Putamen (tissue), 1 donor: Measurements from ENCODE around the gene SAPCD2.
"Not testable (repeated sequence)": the region's sequence is repeated elsewhere in the genome, so short reads cannot be mapped to it uniquely, and the experiment has no call there.

Experiments used
- DNase-seq: peaks from one replicate; pipeline ENCODE4 v3.0.0-alpha.2; 2016; ENCODE audit warnings: low spot score

Gene SAPCD2

GRCh38 chr9:137046088-137046787 is 24.1 kb downstream of the SAPCD2 start, which contains the start of gene NPDC1:
TSS of gene NPDC1 (minus strand) at chr9:137046177. CDS start at chr9:137045989, 188 bp downstream.
- peak; percentile 69 for DNase-seq

- no peak for DNase-seq
Measured at GRCh38 chr9:137045294-137046087, 24.9 kb downstream of the SAPCD2 start.

DNA sequence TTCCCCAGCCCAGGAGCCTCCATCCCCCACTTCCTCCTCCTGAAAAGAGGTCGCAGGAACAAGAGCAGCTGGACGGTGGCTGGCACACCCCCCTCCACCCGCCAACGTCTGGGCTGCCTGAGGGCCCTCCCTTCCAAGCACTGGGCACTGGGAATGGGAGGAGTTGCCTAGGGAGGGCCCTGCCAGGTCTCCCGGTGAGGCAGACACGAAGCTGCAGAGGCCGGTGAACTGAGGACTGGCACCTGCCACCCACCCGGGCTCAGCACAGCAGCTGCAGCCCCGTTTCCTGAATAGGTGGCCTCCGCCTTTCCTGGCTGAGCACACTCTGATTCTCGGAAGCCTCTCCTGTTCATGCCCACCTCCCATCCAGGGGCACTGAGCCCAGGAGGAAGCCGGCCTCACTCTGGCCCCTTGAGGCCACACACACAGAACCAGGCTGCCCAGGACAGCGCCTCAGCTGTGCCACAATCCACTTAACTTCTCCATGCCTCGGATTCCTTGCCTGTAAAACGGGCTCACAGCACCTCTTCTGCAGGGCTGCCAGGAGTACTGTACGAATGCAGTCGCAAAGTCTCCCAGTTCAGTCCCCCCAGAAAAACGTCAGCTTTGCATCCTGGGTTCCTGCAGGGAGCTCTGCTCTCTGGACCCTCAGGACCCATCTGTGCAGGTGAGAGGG is 25.7 kb downstream of the SAPCD2 start:
- DNase-seq = no peak

GRCh38 chr9:137044037-137044436 is 26.3 kb downstream of the SAPCD2 start:
- DNase-seq = no peak

DNA sequence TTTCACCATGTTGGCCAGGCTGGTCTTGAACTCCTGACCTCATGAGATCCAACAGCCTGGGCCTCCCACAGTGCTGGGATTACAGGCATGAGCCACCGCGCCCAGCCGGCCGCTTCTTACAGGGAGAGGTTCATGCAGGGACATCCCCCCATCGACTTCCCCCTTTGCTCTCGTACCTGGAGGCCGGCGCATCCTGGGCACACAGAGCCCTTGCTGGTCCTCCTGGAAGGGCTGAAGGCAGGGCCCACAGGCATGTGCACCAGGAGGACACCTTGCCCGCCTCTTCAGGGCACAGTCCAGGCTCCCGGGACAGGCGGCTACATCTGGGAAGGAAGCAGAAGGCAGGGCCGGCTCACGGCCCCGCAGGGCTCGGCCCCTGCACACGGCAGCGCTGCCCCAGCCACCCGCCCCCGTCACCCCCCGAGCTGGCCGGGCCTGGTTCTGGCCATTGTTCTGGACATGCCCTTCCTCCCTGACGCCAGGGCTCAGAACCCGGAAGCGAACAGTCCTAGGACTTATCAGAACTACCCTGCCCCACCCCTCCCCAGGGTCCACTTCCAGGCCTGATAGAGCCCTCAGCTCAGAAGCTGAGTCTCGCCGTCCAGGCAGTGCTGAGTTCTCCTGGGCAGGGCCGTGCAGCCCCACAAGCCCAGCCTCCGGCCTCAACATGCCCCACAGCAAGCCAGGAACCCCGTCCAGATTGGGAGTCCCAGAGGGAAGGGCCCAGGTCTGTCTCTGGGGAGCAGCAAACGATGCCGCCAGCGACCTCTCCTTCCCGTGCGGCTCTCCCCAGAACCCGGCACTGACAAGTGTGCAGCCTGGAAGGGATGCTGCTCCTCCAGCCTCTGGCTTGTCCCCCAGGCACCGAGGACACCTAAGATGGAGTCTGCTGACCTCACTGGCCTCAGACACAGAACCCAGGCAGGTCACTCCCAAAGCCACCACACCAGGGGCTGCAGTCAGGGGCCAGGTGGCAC is 27.3 kb downstream of the SAPCD2 start:
- no peak for DNase-seq

GRCh38 chr9:137041124-137041523 is 29.2 kb downstream of the SAPCD2 start:
- no peak for DNase-seq

GRCh38 chr9:137040568-137040967 is 29.8 kb downstream of the SAPCD2 start:
- DNase-seq = no peak

GRCh38 chr9:137039611-137040366 is 30.6 kb downstream of the SAPCD2 start:
- no peak for DNase-seq

GRCh38 chr9:137038916-137039315 is 31.4 kb downstream of the SAPCD2 start:
- DNase-seq = no peak

GRCh38 chr9:137037483-137037882 is 32.9 kb downstream of the SAPCD2 start:
- DNase-seq = no peak

GRCh38 chr9:137037035-137037434 is 33.3 kb downstream of the SAPCD2 start:
- no peak for DNase-seq

DNA sequence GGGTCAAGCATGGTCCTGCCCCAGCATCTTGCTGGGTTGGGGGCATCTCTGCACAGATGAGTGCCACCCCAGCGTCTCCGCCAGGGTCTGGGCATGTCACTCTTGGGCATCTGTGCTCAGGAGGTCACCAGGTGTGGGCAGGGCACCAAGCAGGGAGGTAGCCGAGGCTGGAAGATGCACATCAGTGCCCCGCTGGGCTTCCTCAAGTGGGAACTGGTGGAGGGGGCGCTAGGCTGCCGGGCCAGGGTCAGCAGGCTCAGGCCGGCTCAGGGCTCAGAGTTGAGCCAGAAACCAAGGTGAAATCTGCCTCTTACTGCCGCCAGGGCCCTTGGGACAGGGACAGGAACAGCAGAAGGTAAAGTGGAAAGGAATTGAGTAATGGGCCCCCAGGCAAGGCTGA is 34.4 kb downstream of the SAPCD2 start:
- DNase-seq = no peak

GRCh38 chr9:137035507-137035834 is 34.9 kb downstream of the SAPCD2 start:
- DNase-seq = no peak

DNA sequence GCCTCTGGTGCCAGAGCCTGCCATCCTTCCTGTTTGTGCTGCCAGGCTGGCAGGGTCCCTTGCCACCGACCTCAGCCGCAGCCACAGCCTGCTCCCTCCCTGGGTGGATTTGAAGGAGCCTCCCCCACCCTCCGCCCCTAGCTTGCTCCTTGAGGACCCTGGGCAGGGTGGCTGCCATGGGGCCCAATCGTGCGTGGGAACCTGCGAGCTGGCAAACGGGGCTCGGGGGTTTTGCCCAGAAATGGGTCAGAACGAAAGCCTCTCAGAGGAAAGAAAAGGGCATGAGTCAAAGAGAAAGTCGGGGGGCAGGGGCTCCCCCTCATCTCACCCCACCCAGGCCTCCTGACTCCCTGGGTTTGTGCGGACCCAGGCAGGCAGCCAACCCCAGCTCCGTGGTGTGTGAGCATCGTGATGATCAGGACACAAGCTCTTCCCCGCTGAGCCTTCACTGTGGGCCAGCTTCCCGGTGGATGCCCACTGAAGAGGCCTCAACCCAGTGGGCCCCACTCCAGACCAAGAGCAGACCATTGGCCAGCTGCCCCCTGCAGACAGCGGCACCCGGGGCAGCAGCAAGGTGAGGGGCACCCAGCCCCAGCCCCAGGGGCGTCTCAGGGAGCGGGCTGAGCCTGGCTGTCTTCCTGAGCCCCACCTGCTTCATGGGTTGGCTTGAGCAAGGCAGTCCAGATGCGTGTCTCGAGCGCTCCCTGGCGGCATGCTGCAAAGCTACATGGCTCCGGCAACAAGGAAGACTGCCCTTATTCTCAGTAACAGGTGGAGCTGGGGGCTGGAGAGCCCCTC is 35.4 kb downstream of the SAPCD2 start:
- DNase-seq = peak; percentile 83

- no peak for DNase-seq
Measured at GRCh38 chr9:137034039-137034708, 36.2 kb downstream of the SAPCD2 start.

GRCh38 chr9:137033481-137033880 is 36.9 kb downstream of the SAPCD2 start:
- not testable (repeated sequence) for DNase-seq

DNA sequence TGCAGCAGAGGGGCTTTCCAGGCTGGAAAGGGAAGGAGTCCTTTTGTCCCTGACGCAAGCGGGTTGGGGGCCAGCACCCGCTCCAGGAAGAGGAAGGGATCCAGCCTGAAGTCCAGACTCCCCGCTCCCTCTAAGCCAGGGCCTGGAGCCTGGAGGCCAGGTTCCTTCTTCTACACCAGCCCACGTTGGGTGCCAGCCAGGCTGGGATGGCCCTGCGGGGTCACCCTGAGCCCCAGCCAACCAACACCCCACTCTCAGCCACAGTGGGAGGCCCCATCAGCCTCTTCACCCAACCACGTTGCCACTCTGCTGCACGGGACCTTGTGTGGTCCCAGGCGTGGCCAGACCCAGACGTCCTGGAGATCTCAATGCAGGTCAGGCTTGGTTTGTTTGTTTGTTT is 37.5 kb downstream of the SAPCD2 start:
- no peak for DNase-seq

DNA sequence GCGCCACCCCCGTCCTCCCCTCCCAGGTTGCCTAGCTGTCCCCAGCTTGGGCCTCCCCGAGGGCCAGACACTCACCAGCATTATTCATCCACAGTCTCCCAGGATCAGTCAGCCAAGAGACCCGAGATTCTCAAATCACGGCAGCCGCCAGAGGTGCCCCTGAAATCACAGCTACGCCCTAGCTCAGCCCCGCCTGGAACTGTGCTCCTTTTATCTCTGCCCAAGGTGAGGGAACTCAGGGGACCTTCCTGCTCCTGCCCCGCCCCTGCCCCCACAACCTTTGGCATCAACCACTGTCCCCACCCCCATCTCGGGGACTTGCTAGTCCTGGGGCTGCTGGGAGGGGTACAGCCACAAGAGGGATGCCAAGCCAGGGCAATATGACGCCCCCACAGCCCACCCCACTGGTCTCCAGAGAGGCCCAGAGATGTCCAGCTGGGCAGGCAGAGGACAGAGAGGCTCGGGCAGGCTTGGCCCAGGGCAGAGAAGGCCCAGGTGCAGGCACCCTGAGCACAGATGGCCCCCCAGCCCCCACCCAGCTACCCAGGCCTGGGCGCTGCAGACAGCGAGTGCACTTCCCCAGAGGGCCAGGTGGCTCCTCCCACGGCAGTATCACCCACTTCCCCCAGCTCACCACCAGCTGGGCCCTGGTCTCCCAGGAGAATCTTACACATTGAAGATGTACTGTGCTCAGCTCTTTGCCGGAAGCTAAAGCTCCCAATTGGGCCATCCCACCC is 38.3 kb downstream of the SAPCD2 start, which contains the start of gene FUT7:
Gene FUT7 (minus strand): TSS at position 185 of the 737 bp plus-strand sequence. CDS start 97 bp downstream, at position 88.
- DNase-seq = no peak
